Measurements from ENCODE around the gene LRRC47.

GRCh38 chr1:3824650-3825049, 28.4 kb upstream of the LRRC47 start:
- TF ChIP-seq EZH2 (IDR thresholded peaks at IDR 0.05; ENCODE audit: borderline replicate concordance, low read length) (no peak), CTCF (IDR thresholded peaks at IDR 0.05; ENCODE audit: low read length) (no peak)

Measured in OCI-LY1 (cell line).